Measurements from ENCODE around the gene TRIM10. TPM values are rescaled to one million over a fixed set of nuclear protein-coding genes. Genes with fewer than 3 reads are reported as not detected.

TRIM10 gene
- total RNA-seq, 4 donors from 2014 or later: not detected

DNA sequence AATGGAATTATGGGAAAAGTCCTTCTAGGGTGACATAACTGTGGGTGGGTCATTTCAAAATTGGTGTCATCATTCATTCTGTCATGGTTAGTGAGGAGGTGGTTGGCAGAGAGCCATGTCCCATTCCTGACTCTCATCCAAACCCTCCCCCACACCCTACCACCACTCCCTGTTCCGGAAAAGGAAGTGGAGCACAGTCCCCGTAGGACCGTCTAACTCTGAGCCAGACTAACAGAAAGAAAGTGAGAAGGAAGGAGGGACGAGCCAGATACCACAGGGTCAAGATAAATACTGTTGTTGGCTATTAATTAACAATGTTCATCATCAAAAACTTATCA is 4.8 kb downstream of the TRIM10 start:
- no peak for ATAC-seq
- in situ Hi-C loops (cut with MboI; ENCODE audit: low sequenced_read_pairs in 4 of 4): loop anchor here in 1 of 4 donors (25.0 kb wide), 1 partner anchor 319 kb away; the partner anchor contains the start of gene HLA-G
- Histone ChIP-seq H3K9me3 (no peaks in the 10 kb centered on the region), H3K4me1 (peaks cover 0 to 6% of the 10 kb centered on the region in 2 donors), H3K4me3 (no peak overlapping the region), H3K36me3 (no peaks in the 10 kb centered on the region), H3K27me3 (peaks cover 0 to 14% (median 0%) of the 10 kb centered on the region in 3 donors), H3K27ac (no peak overlapping the region)
- intact Hi-C loops (cut with DNase I; ENCODE audit: low total_unique reads): no loop called here
- DNase-seq: peak; percentile 8 to 19
- no peak for TF ChIP-seq POLR2A (IDR thresholded peaks at IDR 0.05)
- TF ChIP-seq, protein P1, sequence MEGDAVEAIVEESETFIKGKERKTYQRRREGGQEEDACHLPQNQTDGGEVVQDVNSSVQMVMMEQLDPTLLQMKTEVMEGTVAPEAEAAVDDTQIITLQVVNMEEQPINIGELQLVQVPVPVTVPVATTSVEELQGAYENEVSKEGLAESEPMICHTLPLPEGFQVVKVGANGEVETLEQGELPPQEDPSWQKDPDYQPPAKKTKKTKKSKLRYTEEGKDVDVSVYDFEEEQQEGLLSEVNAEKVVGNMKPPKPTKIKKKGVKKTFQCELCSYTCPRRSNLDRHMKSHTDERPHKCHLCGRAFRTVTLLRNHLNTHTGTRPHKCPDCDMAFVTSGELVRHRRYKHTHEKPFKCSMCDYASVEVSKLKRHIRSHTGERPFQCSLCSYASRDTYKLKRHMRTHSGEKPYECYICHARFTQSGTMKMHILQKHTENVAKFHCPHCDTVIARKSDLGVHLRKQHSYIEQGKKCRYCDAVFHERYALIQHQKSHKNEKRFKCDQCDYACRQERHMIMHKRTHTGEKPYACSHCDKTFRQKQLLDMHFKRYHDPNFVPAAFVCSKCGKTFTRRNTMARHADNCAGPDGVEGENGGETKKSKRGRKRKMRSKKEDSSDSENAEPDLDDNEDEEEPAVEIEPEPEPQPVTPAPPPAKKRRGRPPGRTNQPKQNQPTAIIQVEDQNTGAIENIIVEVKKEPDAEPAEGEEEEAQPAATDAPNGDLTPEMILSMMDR (IDR thresholded peaks at IDR 0.05 in 4 of 5, conservative IDR thresholded peaks at IDR 0.05 in 1 of 5): no peak

DNA sequence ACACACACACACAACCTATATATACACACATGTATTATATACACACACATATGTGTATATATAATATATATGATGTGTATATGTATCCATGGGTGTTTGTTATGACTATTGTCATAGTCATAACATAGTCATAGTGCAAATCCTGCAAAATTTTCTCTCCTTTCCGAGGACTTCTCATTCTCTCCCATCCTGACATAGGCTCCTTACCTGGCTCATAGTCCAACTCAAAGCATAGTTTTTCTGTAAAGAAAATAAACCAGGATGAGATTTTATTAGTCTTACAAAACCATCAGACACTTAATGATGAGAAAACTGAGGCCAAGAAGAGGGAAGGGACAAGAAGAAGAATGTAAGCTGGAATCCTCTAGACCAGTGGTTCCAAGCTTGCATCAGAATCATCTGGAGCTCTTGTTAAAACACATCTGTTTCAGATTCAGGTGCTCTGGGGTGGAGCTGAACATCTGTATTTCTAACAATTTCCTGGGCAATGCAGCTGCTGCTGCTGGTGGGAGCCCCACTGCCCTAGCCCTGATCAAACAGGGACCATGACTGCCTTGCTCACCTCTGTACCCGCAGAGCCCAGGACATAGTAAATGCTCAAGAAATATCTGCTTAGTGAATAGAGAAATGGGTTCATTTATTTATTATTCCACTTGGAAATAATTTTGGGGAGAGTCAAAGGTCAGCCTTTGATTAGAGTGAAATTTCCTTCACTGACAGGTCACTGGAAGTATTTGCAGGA is 5.3 kb downstream of the TRIM10 start:
- TF ChIP-seq, protein P1 (IDR thresholded peaks at IDR 0.05 in 4 of 5, conservative IDR thresholded peaks at IDR 0.05 in 1 of 5): no peak
- no peak for TF ChIP-seq POLR2A (IDR thresholded peaks at IDR 0.05)
- DNase-seq: no peak
- no peak for ATAC-seq
- no peak overlapping the region for H3K27ac ChIP-seq
- H3K4me1 ChIP-seq: peaks cover 0 to 6% of the 10 kb centered on the region in 2 donors
- H3K4me3 ChIP-seq: no peak overlapping the region
- no peaks in the 10 kb centered on the region for H3K9me3 ChIP-seq
- H3K27me3 ChIP-seq: peaks cover 0 to 14% (median 0%) of the 10 kb centered on the region in 3 donors
- in situ Hi-C loops (cut with MboI; ENCODE audit: low sequenced_read_pairs in 4 of 4) (loop anchor here in 1 of 4 donors (25.0 kb wide), 1 partner anchor 318 kb away; the partner anchor contains the start of gene HLA-G), intact Hi-C loops (cut with DNase I; ENCODE audit: low total_unique reads) (no loop called here)
- no peaks in the 10 kb centered on the region for H3K36me3 ChIP-seq

GRCh38 chr6:30154709-30155519 is 6.1 kb downstream of the TRIM10 start:
- intact Hi-C loops (cut with DNase I; ENCODE audit: low total_unique reads): no loop called here
- H3K36me3 ChIP-seq: no peaks in the 10 kb centered on the region
- no peak overlapping the region for H3K27ac ChIP-seq
- TF ChIP-seq, protein P1 (IDR thresholded peaks at IDR 0.05 in 4 of 5, conservative IDR thresholded peaks at IDR 0.05 in 1 of 5): no peak
- TF ChIP-seq POLR2A (IDR thresholded peaks at IDR 0.05): no peak
- H3K4me1 ChIP-seq: peaks cover 0 to 6% of the 10 kb centered on the region in 2 donors
- in situ Hi-C loops (cut with MboI; ENCODE audit: low sequenced_read_pairs in 4 of 4): loop anchor here in 1 of 4 donors (25.0 kb wide), 1 partner anchor 318 kb away; the partner anchor contains the start of gene HLA-G
- DNase-seq: no peak
- no peaks in the 10 kb centered on the region for H3K9me3 ChIP-seq
- ATAC-seq: no peak
- H3K27me3 ChIP-seq: peaks cover 0 to 14% (median 0%) of the 10 kb centered on the region in 3 donors
- no peak overlapping the region for H3K4me3 ChIP-seq

DNA sequence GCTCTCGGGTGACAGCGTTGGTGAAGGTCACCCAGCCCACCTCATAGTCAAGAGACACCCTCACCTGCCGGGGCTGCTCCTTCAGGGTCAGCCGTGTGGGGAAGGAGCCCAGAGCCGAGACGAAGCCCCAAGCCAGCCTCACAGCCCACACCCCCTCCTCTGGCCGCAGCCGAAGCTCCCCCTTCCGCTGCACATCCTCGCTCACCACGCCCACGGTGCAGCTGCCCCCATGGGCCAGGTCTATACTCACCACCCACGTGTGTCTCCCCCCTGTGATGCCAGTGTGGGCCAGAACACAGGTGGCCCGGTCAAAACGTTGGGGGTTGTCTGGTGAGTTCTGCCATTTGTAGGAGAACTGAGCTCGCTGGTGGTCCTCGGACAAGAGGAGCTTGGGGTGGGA is 7.0 kb downstream of the TRIM10 start:
- intact Hi-C loops (cut with DNase I; ENCODE audit: low total_unique reads): no loop called here
- H3K36me3 ChIP-seq: no peaks in the 10 kb centered on the region

More for the DNA sequence above, 7.0 kb downstream of the TRIM10 start:
- DNase-seq (no peak), ATAC-seq (no peak)
- Histone ChIP-seq H3K27ac (no peak overlapping the region), H3K27me3 (peaks cover 0 to 14% (median 0%) of the 10 kb centered on the region in 3 donors), H3K9me3 (no peaks in the 10 kb centered on the region), H3K4me3 (no peak overlapping the region), H3K4me1 (peaks cover 0 to 6% of the 10 kb centered on the region in 2 donors)
- in situ Hi-C loops (cut with MboI; ENCODE audit: low sequenced_read_pairs in 4 of 4): loop anchor here in 1 of 4 donors (25.0 kb wide), 1 partner anchor 317 kb away; the partner anchor contains the start of gene HLA-G
- TF ChIP-seq, protein P1 (IDR thresholded peaks at IDR 0.05 in 4 of 5, conservative IDR thresholded peaks at IDR 0.05 in 1 of 5): no peak
- no peak for TF ChIP-seq POLR2A (IDR thresholded peaks at IDR 0.05)

All from gastrocnemius medialis (tissue), 4 donors.